A549 (cell line): ENCODE data around the gene METRNL. TPM values are rescaled to one million over a fixed set of nuclear protein-coding genes. Genes with fewer than 3 reads are reported as not detected.
"Not testable (repeated sequence)": the region's sequence is repeated elsewhere in the genome, so short reads cannot be mapped to it uniquely, and the experiment has no call there.

ENCODE experiments used
- ATAC-seq, 2 experiments: fragments of 200-7000 bp in 1 of 2; fragments of >200 bp in 1 of 2; cut with Nextera tagmentation in 1 of 2; cut with Tn5 transposase in 1 of 2; 3 replicates each; pipeline versions ENCODE4 v1.8.0 to v1.9.1; 2018 to 2020; ENCODE audit warnings: mild to moderate bottlenecking in 1 of 2, moderate library complexity in 1 of 2
- CTCF ChIA-PET: fragments of 300-600 bp; sonication (Branson Sonifier 250); formaldehyde crosslinking; extraction: SDS; loops from one replicate; lab custom pipeline; 2021; ENCODE audit warnings: antibody characterized with exemption, inconsistent platforms; lab: Yijun Ruan, JAX
- POLR2A ChIA-PET: fragments of 350-600 bp; formaldehyde crosslinking; extraction: SDS; loops from one replicate; lab custom pipeline; 2021; ENCODE audit warnings: antibody characterized with exemption, inconsistent platforms; lab: Yijun Ruan, JAX
- DNase-seq, 2 experiments: peaks; one replicate each; pipeline versions ENCODE4 v3.0.0 to v3.0.0-alpha.2; 2011 to 2016; ENCODE audit warnings: low read depth in 1 of 2, low spot score in 1 of 2
- FAIRE-seq: peaks from 2 replicates; lab custom pipeline; 2011; peaks lifted over from hg19 to GRCh38; lab: Jason Lieb, UNC
- H3K27ac ChIP-seq, 2 experiments: fragments of >200 bp; sonication (Bioruptor Twin); formaldehyde crosslinking; 3 replicates each; pipeline ENCODE4 v1.5.1; 2016 to 2017
- H3K4me1 ChIP-seq: fragments of >200 bp; sonication (Bioruptor Twin); formaldehyde crosslinking; 3 replicates; pipeline ENCODE4 v1.6.1; 2016
- H3K4me2 ChIP-seq: fragments of >200 bp; sonication (Bioruptor Twin); formaldehyde crosslinking; 3 replicates; pipeline ENCODE4 v1.6.1; 2016
- H3K4me3 ChIP-seq: fragments of >200 bp; sonication (Bioruptor Twin); formaldehyde crosslinking; 3 replicates; pipeline ENCODE4 v1.5.1; 2016
- H3K9me3 ChIP-seq: fragments of >200 bp; sonication (Bioruptor Twin); formaldehyde crosslinking; 3 replicates; pipeline ENCODE4 v1.6.1; 2016
- CBX8 ChIP-seq: fragments of 200-600 bp; sonication (generic); IDR thresholded peaks from 2 replicates; pipeline ENCODE4 v1.6.1; 2016
- CEBPB ChIP-seq, 2 experiments: fragments of >200 bp in 1 of 2; sonication (Bioruptor Twin) in 1 of 2; formaldehyde crosslinking in 1 of 2; IDR thresholded peaks; 2 replicates each; pipeline ENCODE4 v1.6.1; 2012 to 2016
- EHF ChIP-seq: fragments of 250-450 bp; sonication (Bioruptor Pico); IDR thresholded peaks from 2 replicates; pipeline ENCODE4 v1.5.0; 2020; ENCODE audit warnings: mild to moderate bottlenecking
- EP300 ChIP-seq, 2 experiments: fragments of >200 bp; sonication (Bioruptor Twin); formaldehyde crosslinking; IDR thresholded peaks; 2 replicates in 1 of 2; 3 replicates in 1 of 2; pipeline ENCODE4 v1.6.1; 2016 to 2017
- FOSL2 ChIP-seq, 2 experiments: fragments of 450-650 bp in 1 of 2; fragments of >200 bp in 1 of 2; sonication (Bioruptor Twin) in 1 of 2; formaldehyde crosslinking; IDR thresholded peaks; 2 replicates each; pipeline versions ENCODE4 v1.5.0 to v1.6.1; 2016 to 2020; ENCODE audit warnings: mild to moderate bottlenecking in 1 of 2, moderate library complexity in 1 of 2
- FOXS1 ChIP-seq: fragments of 250-450 bp; sonication (Bioruptor Pico); IDR thresholded peaks from 2 replicates; pipeline ENCODE4 v1.5.0; 2020; ENCODE audit warnings: mild to moderate bottlenecking, moderate library complexity
- GATA3 ChIP-seq: IDR thresholded peaks from 2 replicates; pipeline ENCODE4 v1.6.1; 2012; ENCODE audit warnings: borderline replicate concordance
- HDAC2 ChIP-seq: fragments of 200-600 bp; sonication (generic); IDR thresholded peaks from 2 replicates; pipeline ENCODE4 v1.6.1; 2016
- HOXA7 ChIP-seq: fragments of 250-450 bp; sonication (Bioruptor Pico); IDR thresholded peaks from 2 replicates; pipeline ENCODE4 v1.5.0; 2020; ENCODE audit warnings: mild to moderate bottlenecking, moderate library complexity
- HOXB13 ChIP-seq: fragments of 250-450 bp; sonication (Bioruptor Pico); IDR thresholded peaks from 2 replicates; pipeline ENCODE4 v1.5.0; 2020; ENCODE audit warnings: low read depth, mild to moderate bottlenecking, moderate library complexity
- HOXB5 ChIP-seq: fragments of 250-450 bp; sonication (Bioruptor Pico); IDR thresholded peaks from 2 replicates; pipeline ENCODE4 v1.5.0; 2020; ENCODE audit warnings: mild to moderate bottlenecking, moderate library complexity
- JUN ChIP-seq, 2 experiments: fragments of >200 bp; sonication (Bioruptor Twin); formaldehyde crosslinking; IDR thresholded peaks; 2 replicates in 1 of 2; 3 replicates in 1 of 2; pipeline ENCODE4 v1.6.1; 2016 to 2017
- KDM5A ChIP-seq: fragments of 200-600 bp; sonication (generic); IDR thresholded peaks from 2 replicates; pipeline ENCODE4 v1.6.1; 2016; ENCODE audit warnings: antibody characterized with exemption, mild to moderate bottlenecking
- MAZ ChIP-seq: fragments of 150-350 bp; IDR thresholded peaks from 2 replicates; pipeline ENCODE4 v1.6.1; 2014; ENCODE audit warnings: antibody characterized with exemption, low read depth, low read length, borderline replicate concordance
- PHF8 ChIP-seq: fragments of 200-600 bp; sonication (generic); IDR thresholded peaks from 2 replicates; pipeline ENCODE4 v1.6.1; 2016; ENCODE audit warnings: low read depth, mild to moderate bottlenecking, antibody characterized with exemption, moderate library complexity, borderline replicate concordance
- POLR2AphosphoS2 ChIP-seq: conservative IDR thresholded peaks from 2 replicates; pipeline ENCODE4 v1.6.1; 2012; ENCODE audit warnings: low read length, improper control_type of control experiment, inconsistent platforms
- SMC3 ChIP-seq: fragments of >200 bp; sonication (Bioruptor Twin); formaldehyde crosslinking; IDR thresholded peaks from 3 replicates; pipeline ENCODE4 v1.6.1; 2018; ENCODE audit warnings: inconsistent platforms
- SREBF2 ChIP-seq: fragments of 450-650 bp; IDR thresholded peaks from 2 replicates; pipeline ENCODE4 v1.6.1; 2014; ENCODE audit warnings: mild to moderate bottlenecking, moderate library complexity
- TFCP2L1 ChIP-seq: fragments of 250-450 bp; sonication (Bioruptor Pico); IDR thresholded peaks from 2 replicates; pipeline ENCODE4 v1.5.0; 2021; ENCODE audit warnings: mild to moderate bottlenecking
- TP53 ChIP-seq: fragments of 250-450 bp; sonication (Bioruptor Pico); IDR thresholded peaks from 2 replicates; pipeline ENCODE4 v1.5.0; 2021; ENCODE audit warnings: mild to moderate bottlenecking, moderate library complexity
- ZFP36 ChIP-seq: fragments of 450-650 bp; IDR thresholded peaks from 2 replicates; pipeline ENCODE4 v1.6.1; 2014; ENCODE audit warnings: borderline replicate concordance; ENCODE audit not compliant: partially characterized antibody
- ZNF302 ChIP-seq: fragments of 250-450 bp; sonication (Bioruptor Pico); IDR thresholded peaks from 2 replicates; pipeline ENCODE4 v1.9.0; 2021; ENCODE audit warnings: inconsistent platforms, mild to moderate bottlenecking, moderate library complexity
- ZSCAN20 ChIP-seq: fragments of 250-450 bp; sonication (Bioruptor Pico); IDR thresholded peaks from 2 replicates; pipeline ENCODE4 v1.8.0; 2022; ENCODE audit warnings: mild to moderate bottlenecking, moderate library complexity
- WGBS: methylation state at CpG from one replicate; pipeline ENCODE4 v1.1.6; 2017; ENCODE audit errors: missing lambda C conversion rate; 5-methylcytosine and 5-hydroxymethylcytosine counted together
- polyA plus RNA-seq, 4 experiments: library from polyadenylated mRNA; depleted of rRNA in 3 of 4; stranded (reverse); fragments of >200 nt; fragmentation: RNase III in 1 of 4; extraction: RNeasy Plus Mini Kit Qiagen cat#74134 plus additional on column Dnase treatment in 1 of 4; gene quantifications; 2 replicates in 3 of 4; 3 replicates in 1 of 4; pipeline ENCODE4 v1.2.3, GENCODE V29; 2011 to 2017
- TF ChIP-seq, protein P1 (sequence below): fragments of 250-450 bp; sonication (Bioruptor Pico); IDR thresholded peaks from 2 replicates; pipeline ENCODE4 v1.5.0; 2020; ENCODE audit warnings: low read depth, mild to moderate bottlenecking, moderate library complexity
- TF ChIP-seq, protein P2 (sequence below): IDR thresholded peaks from 2 replicates; pipeline ENCODE4 v1.6.1; 2012
- TF ChIP-seq, protein P3 (sequence below): IDR thresholded peaks from 2 replicates; pipeline ENCODE4 v1.6.1; 2012

Gene METRNL
- polyA plus RNA-seq, 2 of the 4 experiments (the other 2 are of a cell fraction): 1.7 to 6.4 TPM

- TF ChIP-seq ZFP36: no peak
- POLR2A ChIA-PET: no interaction called here
- H3K4me2 ChIP-seq: no peak overlapping the region
- no peak overlapping the region for H3K27ac ChIP-seq
- 57% methylated on average over 5 of the region's 5 CpGs for WGBS
- CTCF ChIA-PET: interaction anchor here (1.3 kb wide), 1 partner anchor 26 kb away, joined by 3 read pairs; no protein-coding TSS in a partner anchor
- no peak overlapping the region for H3K4me3 ChIP-seq
- ATAC-seq (no peak), DNase-seq (no peak), FAIRE-seq (no peak)
- H3K4me1 ChIP-seq: 0 out of 3 replicates have a peak, but pooled peaks cover 3% of the 10 kb centered on the region
- no peaks in the 10 kb centered on the region for H3K9me3 ChIP-seq
Observed at GRCh38 chr17:83117583-83117982, 38.2 kb downstream of the METRNL start.

GRCh38 chr17:83118071-83118841, 38.8 kb downstream of the METRNL start:
- H3K9me3 ChIP-seq: no peaks in the 10 kb centered on the region
- POLR2A ChIA-PET: no interaction called here
- CTCF ChIA-PET: interaction anchor here (1.3 to 1.5 kb wide), 3 partner anchors 10 to 46 kb away, joined by 3 to 4 read pairs (median 4); no protein-coding TSS in a partner anchor
- DNase-seq: no peak
- whole genome bisulfite sequencing: 66% methylated on average over 22 of the region's 22 CpGs
- 0 out of 3 replicates have a peak, but pooled peaks cover 3% of the 10 kb centered on the region for H3K4me1 ChIP-seq
- no peak overlapping the region for H3K4me3 ChIP-seq
- ATAC-seq: no peak
- H3K4me2 ChIP-seq: no peak overlapping the region
- FAIRE-seq: no peak
- no peak overlapping the region for H3K27ac ChIP-seq
- no peak for TF ChIP-seq HOXA7
- TF ChIP-seq HDAC2: no peak
- no peak for TF ChIP-seq EP300 (IDR thresholded peaks at IDR 0.05)
- no peak for TF ChIP-seq HOXB5 (CRISPR knock-in tag)
- no peak for TF ChIP-seq KDM5A
- TF ChIP-seq JUN (IDR thresholded peaks at IDR 0.05): no peak
- no peak for TF ChIP-seq ZNF302 (CRISPR knock-in tag)
- TF ChIP-seq MAZ: no peak
- no peak for TF ChIP-seq FOXS1
- no peak for TF ChIP-seq GATA3
- TF ChIP-seq TP53 (CRISPR knock-in tag): no peak
- no peak for TF ChIP-seq SREBF2
- TF ChIP-seq EHF (CRISPR knock-in tag): no peak
- TF ChIP-seq HOXB13 (CRISPR knock-in tag): no peak
- no peak for TF ChIP-seq TFCP2L1 (CRISPR knock-in tag)
- no peak for TF ChIP-seq CBX8

GRCh38 chr17:83119987-83120864, 40.8 kb downstream of the METRNL start:
- no peak for FAIRE-seq
- POLR2A ChIA-PET: no interaction called here

DNA sequence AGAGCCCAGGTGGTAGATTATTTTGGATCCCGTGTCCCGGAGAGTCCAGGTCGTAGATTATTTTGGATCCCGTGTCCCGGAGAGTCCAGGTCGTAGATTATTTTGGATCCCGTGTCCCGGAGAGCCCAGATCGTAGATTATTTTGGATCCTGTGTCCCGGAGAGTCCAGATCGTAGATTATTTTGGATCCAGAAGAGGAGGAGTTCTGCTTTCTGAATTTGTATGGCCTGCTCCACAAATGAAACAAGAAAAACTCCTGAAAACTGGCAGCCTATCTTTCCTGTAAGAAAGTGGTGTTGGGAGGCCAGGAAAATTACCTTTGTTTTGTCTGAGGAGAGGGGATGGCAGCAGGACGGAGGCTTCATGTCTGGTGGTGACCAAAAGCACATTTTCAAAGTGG, 42.1 kb downstream of the METRNL start:
- ATAC-seq, H3K9me3 ChIP-seq, H3K27ac ChIP-seq, FAIRE-seq, H3K4me2 ChIP-seq, H3K4me3 ChIP-seq, POLR2A ChIA-PET, H3K4me1 ChIP-seq, DNase-seq: not testable (repeated sequence)
- CTCF ChIA-PET: interaction anchor here (0.8 to 1.2 kb wide), 2 partner anchors 13 to 57 kb away, joined by 3 read pairs; no protein-coding TSS in a partner anchor
- 65% methylated on average over 10 of the region's 12 CpGs for WGBS

More at GRCh38 chr17:83119987-83120864, 40.8 kb downstream of the METRNL start:
- peak in 1 of 2 experiments; percentile 42 for DNase-seq
- Histone ChIP-seq H3K27ac (no peak overlapping the region), H3K4me1 (0 out of 3 replicates have a peak, but pooled peaks cover 3% of the 10 kb centered on the region), H3K4me3 (no peak overlapping the region), H3K9me3 (no peaks in the 10 kb centered on the region), H3K4me2 (peak overlapping the region; percentile 39; the same call in 1 of the 3 replicates)
- TF ChIP-seq TFCP2L1 (CRISPR knock-in tag) (no peak), CEBPB (IDR thresholded peaks at IDR 0.05) (no peak), FOSL2 (IDR thresholded peaks at IDR 0.05) (no peak), FOSL2 (CRISPR knock-in tag; IDR thresholded peaks at IDR 0.05) (no peak), SMC3 (no peak), MAZ (no peak), TP53 (CRISPR knock-in tag) (no peak), PHF8 (no peak), ZSCAN20 (no peak), POLR2AphosphoS2 (no peak)
- TF ChIP-seq, protein P1, sequence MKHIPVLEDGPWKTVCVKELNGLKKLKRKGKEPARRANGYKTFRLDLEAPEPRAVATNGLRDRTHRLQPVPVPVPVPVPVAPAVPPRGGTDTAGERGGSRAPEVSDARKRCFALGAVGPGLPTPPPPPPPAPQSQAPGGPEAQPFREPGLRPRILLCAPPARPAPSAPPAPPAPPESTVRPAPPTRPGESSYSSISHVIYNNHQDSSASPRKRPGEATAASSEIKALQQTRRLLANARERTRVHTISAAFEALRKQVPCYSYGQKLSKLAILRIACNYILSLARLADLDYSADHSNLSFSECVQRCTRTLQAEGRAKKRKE (CRISPR knock-in tag): no peak
- TF ChIP-seq, protein P2, sequence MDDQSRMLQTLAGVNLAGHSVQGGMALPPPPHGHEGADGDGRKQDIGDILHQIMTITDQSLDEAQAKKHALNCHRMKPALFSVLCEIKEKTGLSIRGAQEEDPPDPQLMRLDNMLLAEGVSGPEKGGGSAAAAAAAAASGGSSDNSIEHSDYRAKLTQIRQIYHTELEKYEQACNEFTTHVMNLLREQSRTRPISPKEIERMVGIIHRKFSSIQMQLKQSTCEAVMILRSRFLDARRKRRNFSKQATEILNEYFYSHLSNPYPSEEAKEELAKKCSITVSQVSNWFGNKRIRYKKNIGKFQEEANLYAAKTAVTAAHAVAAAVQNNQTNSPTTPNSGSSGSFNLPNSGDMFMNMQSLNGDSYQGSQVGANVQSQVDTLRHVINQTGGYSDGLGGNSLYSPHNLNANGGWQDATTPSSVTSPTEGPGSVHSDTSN: no peak
- TF ChIP-seq, protein P3, sequence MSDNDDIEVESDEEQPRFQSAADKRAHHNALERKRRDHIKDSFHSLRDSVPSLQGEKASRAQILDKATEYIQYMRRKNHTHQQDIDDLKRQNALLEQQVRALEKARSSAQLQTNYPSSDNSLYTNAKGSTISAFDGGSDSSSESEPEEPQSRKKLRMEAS: no peak
- CTCF ChIA-PET: no interaction called here
- ATAC-seq: peak; percentile 75
- 52% methylated on average over 24 of the region's 25 CpGs for WGBS
